DND-41 (cell line): Measurements from ENCODE around the gene VTCN1.

Source experiments
- EZH2 ChIP-seq: IDR thresholded peaks from 3 replicates; pipeline ENCODE4 v1.6.1; 2012; ENCODE audit warnings: borderline replicate concordance, low read depth, mild to moderate bottlenecking, moderate library complexity, low read length, inconsistent platforms; ENCODE audit not compliant: severe bottlenecking
- TF ChIP-seq, protein P1 (sequence below): IDR thresholded peaks from 2 replicates; pipeline ENCODE4 v1.5.1; 2012; ENCODE audit warnings: borderline replicate concordance, low read length, moderate library complexity, mild to moderate bottlenecking; ENCODE audit not compliant: poor library complexity, severe bottlenecking; ENCODE audit errors: extremely low read depth

GRCh38 chr1:117105722-117106121, 105.0 kb downstream of the VTCN1 start:
- TF ChIP-seq, protein P1, sequence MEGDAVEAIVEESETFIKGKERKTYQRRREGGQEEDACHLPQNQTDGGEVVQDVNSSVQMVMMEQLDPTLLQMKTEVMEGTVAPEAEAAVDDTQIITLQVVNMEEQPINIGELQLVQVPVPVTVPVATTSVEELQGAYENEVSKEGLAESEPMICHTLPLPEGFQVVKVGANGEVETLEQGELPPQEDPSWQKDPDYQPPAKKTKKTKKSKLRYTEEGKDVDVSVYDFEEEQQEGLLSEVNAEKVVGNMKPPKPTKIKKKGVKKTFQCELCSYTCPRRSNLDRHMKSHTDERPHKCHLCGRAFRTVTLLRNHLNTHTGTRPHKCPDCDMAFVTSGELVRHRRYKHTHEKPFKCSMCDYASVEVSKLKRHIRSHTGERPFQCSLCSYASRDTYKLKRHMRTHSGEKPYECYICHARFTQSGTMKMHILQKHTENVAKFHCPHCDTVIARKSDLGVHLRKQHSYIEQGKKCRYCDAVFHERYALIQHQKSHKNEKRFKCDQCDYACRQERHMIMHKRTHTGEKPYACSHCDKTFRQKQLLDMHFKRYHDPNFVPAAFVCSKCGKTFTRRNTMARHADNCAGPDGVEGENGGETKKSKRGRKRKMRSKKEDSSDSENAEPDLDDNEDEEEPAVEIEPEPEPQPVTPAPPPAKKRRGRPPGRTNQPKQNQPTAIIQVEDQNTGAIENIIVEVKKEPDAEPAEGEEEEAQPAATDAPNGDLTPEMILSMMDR, result no peak
- no peak for TF ChIP-seq EZH2
